Measurements from ENCODE around the gene RFNG.
"Not testable (repeated sequence)": the region's sequence is repeated elsewhere in the genome, so short reads cannot be mapped to it uniquely, and the experiment has no call there.

RFNG gene

GRCh38 chr17:82048571-82048971, 3.0 kb downstream of the RFNG start:
- Mint-ChIP-seq H3K4me1 (ENCODE audit: low read depth) (peaks cover 17% of the 10 kb centered on the region), H3K36me3 (ENCODE audit: low read depth) (no peaks in the 10 kb centered on the region), H3K27me3 (no peaks in the 10 kb centered on the region), H3K27ac (no peak overlapping the region), H3K4me3 (no peak overlapping the region), H3K9me3 (no peaks in the 10 kb centered on the region)

DNA sequence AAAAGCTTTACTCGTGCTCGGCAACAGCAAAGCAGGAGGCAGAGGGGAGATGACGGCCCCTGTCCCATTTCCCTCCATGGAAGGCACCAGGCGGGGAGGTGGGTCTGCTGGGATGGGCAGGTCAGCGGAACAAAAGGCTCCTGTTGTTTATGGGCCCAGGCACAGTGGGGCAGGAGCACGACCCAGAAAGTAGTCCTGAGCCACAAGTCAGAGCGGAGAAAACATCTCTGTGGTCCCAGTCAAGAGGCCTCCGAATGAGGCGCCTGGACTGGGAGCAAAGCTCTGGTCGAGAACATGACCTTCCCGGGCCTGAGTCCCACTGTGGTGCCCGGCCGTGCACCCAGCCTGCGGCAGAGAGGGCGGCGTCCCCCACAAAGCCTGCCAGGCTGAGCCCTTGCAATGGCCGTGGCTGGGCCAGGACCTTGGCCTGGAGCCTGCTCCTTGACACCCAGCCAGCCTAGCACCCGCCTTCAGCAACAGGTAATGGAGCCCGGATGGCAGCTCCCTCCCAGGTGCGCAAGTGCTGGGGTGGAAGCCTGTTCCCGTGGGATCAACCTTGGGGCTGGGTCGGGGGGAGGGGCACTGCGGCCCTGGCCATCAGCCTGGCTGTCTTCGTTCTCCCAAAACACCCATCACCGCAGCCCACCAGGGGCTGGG, 3.6 kb downstream of the RFNG start:
- Mint-ChIP-seq H3K4me1 (ENCODE audit: low read depth) (peaks cover 12% of the 10 kb centered on the region), H3K27ac (no peak overlapping the region), H3K4me3 (no peak overlapping the region), H3K9me3 (no peaks in the 10 kb centered on the region), H3K27me3 (no peaks in the 10 kb centered on the region), H3K36me3 (ENCODE audit: low read depth) (no peaks in the 10 kb centered on the region)

GRCh38 chr17:82047379-82047778, 4.2 kb downstream of the RFNG start:
- H3K4me1 Mint-ChIP-seq (ENCODE audit: low read depth): peaks cover 7% of the 10 kb centered on the region
- H3K9me3 Mint-ChIP-seq: no peaks in the 10 kb centered on the region
- H3K27ac Mint-ChIP-seq: no peak overlapping the region
- H3K36me3 Mint-ChIP-seq (ENCODE audit: low read depth): no peaks in the 10 kb centered on the region
- H3K27me3 Mint-ChIP-seq: no peaks in the 10 kb centered on the region
- H3K4me3 Mint-ChIP-seq: no peak overlapping the region

GRCh38 chr17:82046903-82047302, 4.7 kb downstream of the RFNG start:
- Mint-ChIP-seq H3K4me1 (ENCODE audit: low read depth) (peaks cover 7% of the 10 kb centered on the region), H3K27ac (no peak overlapping the region), H3K36me3 (ENCODE audit: low read depth) (no peaks in the 10 kb centered on the region), H3K4me3 (no peak overlapping the region), H3K27me3 (no peaks in the 10 kb centered on the region), H3K9me3 (no peaks in the 10 kb centered on the region)

DNA sequence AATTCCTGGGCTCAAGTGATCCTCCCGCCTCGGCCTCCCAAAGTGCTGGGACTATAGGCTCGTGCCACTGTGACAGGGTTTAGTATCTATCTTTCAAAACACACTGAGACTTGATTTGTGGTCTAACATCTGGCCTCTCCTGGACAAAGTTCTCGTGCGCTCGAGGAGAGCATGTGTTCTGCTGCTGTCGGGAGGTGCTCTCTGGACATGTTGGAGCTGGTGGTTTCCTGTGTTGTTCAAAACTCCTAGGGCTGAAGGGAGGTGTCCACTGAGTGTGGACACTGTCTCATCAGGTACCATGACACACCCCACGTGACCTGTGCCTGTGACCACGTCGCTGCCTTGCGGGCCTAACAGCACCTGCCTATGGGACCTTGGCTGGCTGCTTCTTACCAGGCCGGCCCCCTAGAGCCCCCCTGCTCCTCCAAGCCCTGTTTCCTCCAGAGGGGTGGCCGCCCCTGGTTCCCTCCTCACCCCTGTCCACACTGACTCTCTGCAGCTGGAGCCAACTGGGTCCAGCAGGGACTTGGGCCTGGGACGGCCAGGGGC, 5.6 kb downstream of the RFNG start:
- H3K4me3 Mint-ChIP-seq: no peak overlapping the region

DNA sequence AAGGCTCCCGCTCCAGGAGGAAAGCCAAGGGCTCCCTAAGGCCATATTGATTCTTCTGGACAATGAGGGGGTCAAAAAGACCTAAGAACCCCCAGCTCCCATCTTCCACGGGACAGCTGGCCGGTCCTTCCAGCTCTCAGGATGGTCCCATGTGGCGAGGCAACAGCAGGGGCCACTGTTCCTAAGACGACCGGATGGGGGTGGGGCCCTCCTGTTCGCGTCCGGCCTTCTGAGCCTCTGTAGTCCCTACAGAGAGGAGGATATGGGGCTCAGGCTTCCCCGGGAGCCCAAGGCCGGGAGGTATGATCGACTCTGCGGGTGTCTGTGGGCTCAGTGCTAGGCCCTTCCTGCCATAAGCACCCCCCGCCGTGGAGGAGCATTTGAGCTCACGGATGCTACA, 8.1 kb downstream of the RFNG start:
- H3K27ac Mint-ChIP-seq: no peak overlapping the region
- peaks cover 7% of the 10 kb centered on the region for H3K4me1 Mint-ChIP-seq (ENCODE audit: low read depth)
- H3K4me3 Mint-ChIP-seq: no peak overlapping the region
- H3K36me3 Mint-ChIP-seq (ENCODE audit: low read depth): no peaks in the 10 kb centered on the region
- no peaks in the 10 kb centered on the region for H3K9me3 Mint-ChIP-seq
- H3K27me3 Mint-ChIP-seq: no peaks in the 10 kb centered on the region

More for the DNA sequence above, 5.6 kb downstream of the RFNG start:
- Mint-ChIP-seq H3K9me3 (no peaks in the 10 kb centered on the region), H3K27me3 (no peaks in the 10 kb centered on the region), H3K27ac (no peak overlapping the region), H3K36me3 (ENCODE audit: low read depth) (no peaks in the 10 kb centered on the region), H3K4me1 (ENCODE audit: low read depth) (peaks cover 7% of the 10 kb centered on the region)

DNA sequence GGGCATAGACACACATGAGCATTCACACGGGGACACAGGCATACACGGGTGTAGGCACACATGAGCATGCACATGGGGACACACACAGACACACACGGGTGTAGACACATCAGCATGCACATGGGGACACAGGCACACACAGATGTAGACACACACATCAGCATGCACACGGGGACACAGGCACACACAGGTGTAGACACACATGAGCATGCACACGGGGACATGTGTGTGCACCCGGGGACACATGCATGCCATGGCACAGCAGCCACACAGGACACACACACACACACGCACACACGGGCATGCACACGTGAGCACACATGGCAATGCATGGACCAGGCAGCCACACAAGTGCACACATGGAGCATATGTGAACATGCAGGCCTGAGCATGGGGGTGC, 9.0 kb downstream of the RFNG start:
- Mint-ChIP-seq H3K36me3 (ENCODE audit: low read depth) (no peaks in the 10 kb centered on the region), H3K27ac (no peak overlapping the region), H3K4me3 (no peak overlapping the region), H3K4me1 (ENCODE audit: low read depth) (peaks cover 12% of the 10 kb centered on the region), H3K27me3 (no peaks in the 10 kb centered on the region), H3K9me3 (no peaks in the 10 kb centered on the region)

GRCh38 chr17:82041144-82041814, 10.3 kb downstream of the RFNG start:
- Mint-ChIP-seq H3K27ac (no peak overlapping the region), H3K4me3 (no peak overlapping the region), H3K27me3 (no peaks in the 10 kb centered on the region), H3K9me3 (no peaks in the 10 kb centered on the region), H3K36me3 (ENCODE audit: low read depth) (no peaks in the 10 kb centered on the region), H3K4me1 (ENCODE audit: low read depth) (peaks cover 14% of the 10 kb centered on the region)

DNA sequence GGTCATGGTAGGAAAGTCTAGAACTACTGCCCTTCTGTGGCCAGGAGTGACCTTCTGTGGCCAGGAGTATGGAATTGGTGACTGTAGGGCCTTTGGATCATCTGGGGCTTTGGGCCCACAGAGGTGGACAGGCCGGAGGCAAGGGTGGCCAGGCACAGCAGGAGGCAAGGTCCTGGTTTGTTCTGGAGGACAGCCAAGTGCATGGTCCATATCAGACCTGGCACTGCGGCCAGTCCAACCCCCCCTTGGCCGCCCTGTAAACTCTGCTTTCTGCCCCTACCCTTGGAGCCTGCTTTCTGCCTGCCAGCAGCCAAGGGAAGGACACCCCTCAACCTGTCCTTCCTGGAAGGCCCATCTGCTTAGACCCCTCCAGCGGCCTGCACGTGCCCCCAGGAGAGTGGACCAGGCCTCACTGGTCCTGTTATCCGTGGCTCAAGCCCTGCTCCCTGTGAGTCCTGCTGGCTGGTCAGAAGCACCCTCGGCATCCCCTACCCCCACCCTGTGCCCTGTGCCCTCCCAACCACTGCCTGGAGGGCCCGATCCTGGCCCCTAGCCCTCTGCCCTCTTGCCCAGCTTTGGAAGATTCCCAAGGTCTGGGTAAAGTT, 11.8 kb downstream of the RFNG start:
- H3K4me1 Mint-ChIP-seq (ENCODE audit: low read depth): peaks cover 20% of the 10 kb centered on the region
- no peaks in the 10 kb centered on the region for H3K9me3 Mint-ChIP-seq
- H3K27me3 Mint-ChIP-seq: no peaks in the 10 kb centered on the region
- no peaks in the 10 kb centered on the region for H3K36me3 Mint-ChIP-seq (ENCODE audit: low read depth)
- no peak overlapping the region for H3K4me3 Mint-ChIP-seq
- H3K27ac Mint-ChIP-seq: no peak overlapping the region

- H3K4me1 Mint-ChIP-seq (ENCODE audit: low read depth): peaks cover 20% of the 10 kb centered on the region
- H3K9me3 Mint-ChIP-seq; H3K27me3 Mint-ChIP-seq; H3K36me3 Mint-ChIP-seq (ENCODE audit: low read depth); H3K4me3 Mint-ChIP-seq; H3K27ac Mint-ChIP-seq: not testable (repeated sequence)
These were observed 12.7 kb downstream of the RFNG start for GRCh38 chr17:82038796-82039409.

DNA sequence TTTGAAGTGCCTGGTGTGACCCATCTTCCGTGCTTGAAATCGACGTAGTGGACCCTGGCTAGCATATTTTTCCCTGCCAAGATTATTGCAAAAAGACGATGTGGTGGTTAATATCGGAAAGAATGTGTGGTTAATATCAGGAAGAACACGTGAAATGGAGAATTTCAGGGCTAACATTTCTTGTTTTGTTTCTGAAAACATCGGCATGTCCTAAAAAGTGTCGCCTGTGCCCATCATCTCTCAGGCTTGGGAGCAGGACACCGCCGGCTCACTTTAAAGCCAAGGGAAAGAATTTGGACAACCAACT, 13.8 kb downstream of the RFNG start:
- H3K9me3 Mint-ChIP-seq: no peaks in the 10 kb centered on the region
- H3K27me3 Mint-ChIP-seq: no peaks in the 10 kb centered on the region
- H3K36me3 Mint-ChIP-seq (ENCODE audit: low read depth): no peaks in the 10 kb centered on the region
- peaks cover 20% of the 10 kb centered on the region for H3K4me1 Mint-ChIP-seq (ENCODE audit: low read depth)
- H3K27ac Mint-ChIP-seq: peak overlapping the region; percentile 86
- peak overlapping the region; percentile 75 for H3K4me3 Mint-ChIP-seq

DNA sequence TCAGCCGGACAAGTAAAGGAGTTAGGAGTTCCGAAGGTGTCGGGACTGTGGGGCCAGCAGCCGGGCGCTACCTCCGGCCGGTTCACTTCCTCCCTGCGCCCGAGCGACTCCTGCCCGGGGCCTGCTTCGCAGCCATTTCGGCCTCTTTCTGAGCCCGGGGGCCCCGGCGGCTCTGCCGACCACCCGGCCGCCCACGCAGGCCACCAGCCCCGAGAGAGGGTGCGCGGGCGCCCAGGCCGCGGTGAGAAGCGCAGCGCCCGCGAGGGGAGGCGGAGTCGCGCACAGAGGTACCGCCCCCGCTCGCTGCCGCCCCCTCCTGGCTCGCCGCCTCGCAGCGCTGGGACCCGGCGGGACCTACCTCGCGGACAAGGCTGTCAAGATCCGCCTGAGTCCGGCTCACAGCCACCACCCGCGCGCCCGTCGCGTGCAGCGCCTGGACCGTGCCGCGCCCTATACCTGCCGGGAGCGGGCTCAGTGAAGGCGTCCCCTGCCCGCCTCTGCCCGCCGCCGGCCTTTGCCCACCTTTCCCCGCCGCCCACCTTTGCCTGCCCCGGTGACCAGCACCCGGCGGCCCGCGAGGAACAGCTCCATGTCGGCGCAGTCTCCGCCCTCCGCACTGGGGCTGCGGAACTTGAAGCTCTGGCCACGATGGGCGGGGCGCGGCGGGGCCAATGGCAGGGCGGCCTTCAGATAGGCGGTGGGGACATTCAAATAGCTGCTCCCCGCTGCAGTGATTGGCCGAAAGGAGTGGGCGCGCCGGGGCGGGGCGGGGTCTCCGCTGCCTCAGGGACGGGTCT, 14.3 kb downstream of the RFNG start, which contains the start of gene DCXR:
TSS of gene DCXR (minus strand) at position 606 of the 797 bp plus-strand sequence. CDS start at position 591, 15 bp downstream.
- Mint-ChIP-seq H3K36me3 (ENCODE audit: low read depth) (no peaks in the 10 kb centered on the region), H3K4me1 (ENCODE audit: low read depth) (peaks cover 20% of the 10 kb centered on the region), H3K9me3 (no peaks in the 10 kb centered on the region), H3K27ac (peak within 1 kb of the TSS; percentile 86), H3K4me3 (peak within 1 kb of the TSS; percentile 75), H3K27me3 (no peaks in the 10 kb centered on the region)

DNA sequence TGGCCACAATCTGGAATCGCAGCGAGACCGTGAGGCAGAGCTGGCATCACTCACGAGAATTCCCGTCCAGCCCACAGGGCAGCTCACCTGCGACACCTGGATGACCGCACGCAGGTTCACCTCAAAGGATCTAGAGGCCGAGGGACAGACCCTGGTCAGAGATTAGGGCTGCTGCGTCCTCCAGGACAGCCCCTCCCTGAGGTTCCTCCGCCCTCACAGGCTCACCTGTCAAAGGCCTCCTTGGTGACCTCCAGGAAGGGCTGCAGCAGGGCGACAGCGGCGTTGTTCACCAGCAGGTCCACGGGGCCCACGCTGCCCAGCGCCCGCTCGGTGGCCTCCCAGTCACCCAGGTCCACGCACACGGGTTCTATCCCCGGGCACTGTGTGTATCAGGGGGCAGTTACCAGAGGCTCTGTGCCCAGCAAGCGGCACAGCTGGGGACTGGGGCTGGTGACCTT, 14.9 kb downstream of the RFNG start:
- no peaks in the 10 kb centered on the region for H3K36me3 Mint-ChIP-seq (ENCODE audit: low read depth)
- H3K9me3 Mint-ChIP-seq: no peaks in the 10 kb centered on the region
- H3K27me3 Mint-ChIP-seq: no peaks in the 10 kb centered on the region
- peaks cover 20% of the 10 kb centered on the region for H3K4me1 Mint-ChIP-seq (ENCODE audit: low read depth)
- no peak overlapping the region for H3K27ac Mint-ChIP-seq
- H3K4me3 Mint-ChIP-seq: peak overlapping the region; percentile 74

- peak overlapping the region; percentile 74 for H3K4me3 Mint-ChIP-seq
- H3K27me3 Mint-ChIP-seq: no peaks in the 10 kb centered on the region
- peaks cover 20% of the 10 kb centered on the region for H3K4me1 Mint-ChIP-seq (ENCODE audit: low read depth)
- H3K27ac Mint-ChIP-seq: no peak overlapping the region
- H3K9me3 Mint-ChIP-seq: no peaks in the 10 kb centered on the region
- H3K36me3 Mint-ChIP-seq (ENCODE audit: low read depth): no peaks in the 10 kb centered on the region
These were observed 15.5 kb downstream of the RFNG start for GRCh38 chr17:82035956-82036633.
